Hepatocyte (in vitro differentiated cells): ENCODE data around the gene C1orf198. TPM values are rescaled to one million over a fixed set of nuclear protein-coding genes. Genes with fewer than 3 reads are reported as not detected.
A peak's percentile ranks its signal among the peaks of the same experiment; 100 is the strongest.

ENCODE experiments used
- DNase-seq: peaks from one replicate; pipeline ENCODE4 v3.0.0-alpha.2; 2016; ENCODE audit warnings: low spot score
- H2AFZ ChIP-seq: fragments of 200-600 bp; sonication (generic); 2 replicates; pipeline ENCODE4 v1.6.0; 2016; ENCODE audit warnings: antibody characterized with exemption, mild to moderate bottlenecking
- H3K27ac ChIP-seq: fragments of 200-600 bp; sonication (generic); 2 replicates; pipeline ENCODE4 v1.5.1; 2016; ENCODE audit warnings: mild to moderate bottlenecking
- H3K27me3 ChIP-seq: fragments of 200-600 bp; sonication (generic); 2 replicates; pipeline ENCODE4 v1.6.1; 2016
- H3K36me3 ChIP-seq: fragments of 200-600 bp; sonication (generic); replicated peaks from 2 replicates; pipeline ENCODE4 v1.5.1; 2016; ENCODE audit warnings: low read depth; ENCODE audit not compliant: insufficient read depth
- H3K4me1 ChIP-seq: fragments of 200-600 bp; sonication (generic); 2 replicates; pipeline ENCODE4 v1.5.1; 2016; ENCODE audit warnings: mild to moderate bottlenecking, moderate library complexity; ENCODE audit not compliant: insufficient read depth
- H3K4me2 ChIP-seq: fragments of 200-600 bp; sonication (generic); 2 replicates; pipeline ENCODE4 v1.6.0; 2016
- H3K4me3 ChIP-seq: fragments of 200-600 bp; sonication (generic); 2 replicates; pipeline ENCODE4 v1.5.1; 2016; ENCODE audit warnings: mild to moderate bottlenecking
- H3K79me2 ChIP-seq: fragments of 200-600 bp; sonication (generic); 2 replicates; pipeline ENCODE4 v1.6.0; 2017; ENCODE audit warnings: mild to moderate bottlenecking
- H3K9me2 ChIP-seq: fragments of 200-600 bp; sonication (generic); replicated peaks from 2 replicates; pipeline ENCODE4 v1.6.0; 2017; ENCODE audit warnings: mild to moderate bottlenecking; ENCODE audit not compliant: insufficient read depth
- H3K9me3 ChIP-seq: fragments of 200-600 bp; sonication (generic); 2 replicates; pipeline ENCODE4 v1.5.1; 2016; ENCODE audit warnings: low read depth, mild to moderate bottlenecking
- H4K20me1 ChIP-seq: fragments of 200-600 bp; sonication (generic); 2 replicates; pipeline ENCODE4 v1.6.0; 2016; ENCODE audit warnings: mild to moderate bottlenecking; ENCODE audit not compliant: insufficient read depth, poor library complexity, severe bottlenecking
- EZH2 ChIP-seq: fragments of 200-600 bp; sonication (generic); IDR thresholded peaks from 2 replicates; pipeline ENCODE4 v1.6.1; 2016; ENCODE audit warnings: antibody characterized with exemption, mild to moderate bottlenecking, borderline replicate concordance
- EZH2phosphoT487 ChIP-seq: fragments of 200-600 bp; sonication (generic); IDR thresholded peaks from one replicate; pipeline ENCODE4 v1.6.1; 2018; ENCODE audit warnings: antibody characterized with exemption, mild to moderate bottlenecking, low read depth, moderate library complexity; ENCODE audit not compliant: unreplicated experiment, severe bottlenecking
- WGBS: methylation state at CpG from one replicate; pipeline ENCODE4 v1.1.6; 2016; ENCODE audit warnings: low lambda C conversion rate; ENCODE audit errors: missing lambda C conversion rate; 5-methylcytosine and 5-hydroxymethylcytosine counted together
- polyA plus RNA-seq: library from polyadenylated mRNA; unstranded; fragments of >200 nt; fragmentation: Nextera tagmentation; extraction: Ambion mirVana; gene quantifications from 2 replicates; pipeline ENCODE4 v1.2.1, GENCODE V29; 2016
- total RNA-seq: library from RNA; depleted of rRNA; stranded (reverse); fragments of >200 nt; gene quantifications from 2 replicates; pipeline ENCODE4 v1.2.3, GENCODE V29; 2014
- TF ChIP-seq, protein P1 (sequence below): fragments of 200-600 bp; sonication (generic); IDR thresholded peaks from 2 replicates; pipeline ENCODE4 v1.5.1; 2016; ENCODE audit warnings: antibody characterized with exemption, mild to moderate bottlenecking; ENCODE audit not compliant: poor library complexity

The C1orf198 gene
- total and polyA plus RNA-seq, 2 experiments from 2014 or later, result 41.4 to 56.9 TPM

GRCh38 chr1:230858918-230859729 lies 9.2 kb downstream of the C1orf198 start:
- no peaks in the 10 kb centered on the region for H3K36me3 ChIP-seq
- peaks cover 29% of the 10 kb centered on the region for H3K4me1 ChIP-seq
- H2AFZ ChIP-seq, result no peak overlapping the region
- H3K79me2 ChIP-seq, result peaks cover 92% of the 10 kb centered on the region
- H3K4me3 ChIP-seq, result no peak overlapping the region
- no peak for DNase-seq
- H3K27ac ChIP-seq, result peak overlapping the region; percentile 50
- TF ChIP-seq EZH2phosphoT487 (no peak), EZH2 (no peak)
- TF ChIP-seq, protein P1, sequence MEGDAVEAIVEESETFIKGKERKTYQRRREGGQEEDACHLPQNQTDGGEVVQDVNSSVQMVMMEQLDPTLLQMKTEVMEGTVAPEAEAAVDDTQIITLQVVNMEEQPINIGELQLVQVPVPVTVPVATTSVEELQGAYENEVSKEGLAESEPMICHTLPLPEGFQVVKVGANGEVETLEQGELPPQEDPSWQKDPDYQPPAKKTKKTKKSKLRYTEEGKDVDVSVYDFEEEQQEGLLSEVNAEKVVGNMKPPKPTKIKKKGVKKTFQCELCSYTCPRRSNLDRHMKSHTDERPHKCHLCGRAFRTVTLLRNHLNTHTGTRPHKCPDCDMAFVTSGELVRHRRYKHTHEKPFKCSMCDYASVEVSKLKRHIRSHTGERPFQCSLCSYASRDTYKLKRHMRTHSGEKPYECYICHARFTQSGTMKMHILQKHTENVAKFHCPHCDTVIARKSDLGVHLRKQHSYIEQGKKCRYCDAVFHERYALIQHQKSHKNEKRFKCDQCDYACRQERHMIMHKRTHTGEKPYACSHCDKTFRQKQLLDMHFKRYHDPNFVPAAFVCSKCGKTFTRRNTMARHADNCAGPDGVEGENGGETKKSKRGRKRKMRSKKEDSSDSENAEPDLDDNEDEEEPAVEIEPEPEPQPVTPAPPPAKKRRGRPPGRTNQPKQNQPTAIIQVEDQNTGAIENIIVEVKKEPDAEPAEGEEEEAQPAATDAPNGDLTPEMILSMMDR, result no peak
- H4K20me1 ChIP-seq, result no peaks in the 10 kb centered on the region
- no peaks in the 10 kb centered on the region for H3K9me3 ChIP-seq
- no peak overlapping the region for H3K4me2 ChIP-seq
- no peaks in the 10 kb centered on the region for H3K9me2 ChIP-seq
- WGBS, result 55% methylated on average over 12 of the region's 12 CpGs
- no peaks in the 10 kb centered on the region for H3K27me3 ChIP-seq

DNA sequence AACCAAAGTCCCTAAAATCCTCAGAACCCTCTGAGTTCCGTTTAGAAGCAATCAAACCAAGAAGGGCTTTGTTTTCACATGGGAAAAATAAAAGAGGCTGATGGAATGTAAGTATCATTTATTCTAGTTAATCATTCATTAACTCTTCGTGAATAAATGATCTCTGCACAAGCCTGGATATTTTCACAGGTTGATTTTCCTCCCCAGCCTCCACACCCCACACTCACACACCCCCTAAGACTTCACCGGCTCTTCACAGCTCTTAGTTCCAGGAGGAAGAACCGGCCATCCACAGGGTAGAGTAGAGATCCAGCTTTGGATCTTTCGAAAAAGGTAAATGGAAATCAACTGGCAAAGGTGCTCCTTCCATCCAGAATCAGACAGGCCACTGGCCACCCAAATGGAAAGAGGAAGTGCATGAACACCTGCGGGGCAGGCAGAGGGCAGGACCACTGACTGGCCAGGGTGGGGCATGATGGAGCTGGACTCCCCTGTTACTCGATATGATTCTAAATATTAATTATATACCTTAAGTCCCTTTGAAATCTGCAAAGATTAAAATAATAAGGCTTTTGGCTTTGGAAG lies 10.0 kb downstream of the C1orf198 start:
- no peak for TF ChIP-seq EZH2phosphoT487
- TF ChIP-seq EZH2, result no peak
- TF ChIP-seq, protein P1, result no peak
- no peaks in the 10 kb centered on the region for H3K27me3 ChIP-seq
- H3K27ac ChIP-seq, result peak overlapping the region; percentile 50
- no peaks in the 10 kb centered on the region for H3K9me2 ChIP-seq
- no peak overlapping the region for H3K4me3 ChIP-seq
- no peaks in the 10 kb centered on the region for H3K9me3 ChIP-seq
- H3K36me3 ChIP-seq, result no peaks in the 10 kb centered on the region
- peaks cover 84% of the 10 kb centered on the region for H3K79me2 ChIP-seq
- WGBS, result 88% methylated on average over 7 of the region's 7 CpGs
- no peak overlapping the region for H2AFZ ChIP-seq
- H3K4me1 ChIP-seq, result peaks cover 21% of the 10 kb centered on the region
- peak overlapping the region; percentile 2 for H3K4me2 ChIP-seq
- DNase-seq, result no peak
- H4K20me1 ChIP-seq, result no peaks in the 10 kb centered on the region

DNA sequence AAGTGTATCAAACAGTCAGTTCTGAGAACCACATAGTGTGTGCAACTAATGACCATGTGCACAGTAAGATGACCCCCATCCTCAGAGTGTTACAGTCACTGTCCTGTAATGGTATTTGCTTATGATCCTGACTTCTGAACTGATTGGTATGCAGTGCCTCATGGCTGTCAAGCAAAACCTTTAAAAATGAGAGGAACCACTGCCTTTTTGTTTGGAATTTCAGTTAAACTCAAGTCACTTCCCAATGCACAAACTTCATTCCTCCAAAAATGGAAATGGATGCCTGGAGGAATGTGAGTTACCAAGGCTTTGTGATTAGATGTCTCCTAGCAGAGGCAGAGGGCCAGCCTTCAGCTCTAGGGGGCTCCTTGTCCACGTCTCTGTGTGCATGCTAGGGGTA lies 10.5 kb downstream of the C1orf198 start:
- Histone ChIP-seq H3K79me2 (peaks cover 79% of the 10 kb centered on the region), H3K27ac (peak overlapping the region; percentile 50), H3K4me2 (peak overlapping the region; percentile 2), H3K36me3 (no peaks in the 10 kb centered on the region), H2AFZ (no peak overlapping the region), H3K9me3 (no peaks in the 10 kb centered on the region), H4K20me1 (no peaks in the 10 kb centered on the region), H3K27me3 (no peaks in the 10 kb centered on the region), H3K9me2 (no peaks in the 10 kb centered on the region), H3K4me1 (peaks cover 16% of the 10 kb centered on the region), H3K4me3 (no peak overlapping the region)
- WGBS, result 73% methylated on average over 1 of the region's 1 CpG
- no peak for DNase-seq
- TF ChIP-seq EZH2, result no peak
- no peak for TF ChIP-seq EZH2phosphoT487
- TF ChIP-seq, protein P1, result no peak
